Heart left ventricle (tissue), 13 donors: ENCODE data around the gene LEMD3.

Experiments used
- POLR2A ChIP-seq, 2 donors: fragments of 450-650 bp; IDR thresholded peaks; one replicate each; pipeline ENCODE4 v1.6.1; 2017; ENCODE audit warnings: antibody characterized with exemption in 2 of 2, mild to moderate bottlenecking in 2 of 2, moderate library complexity in 2 of 2
- TF ChIP-seq, protein P1 (sequence below), 12 donors: fragments of 200-600 bp; sonication (generic) in 4 of 12; IDR thresholded peaks; one replicate each; pipeline versions ENCODE4 v1.5.0 to v1.8.0; 2018 to 2022; ENCODE audit warnings: antibody characterized with exemption in 12 of 12, mild to moderate bottlenecking in 5 of 12
- donor health status: ischemic (EF 13 %, LVEDD 7.1; RV severe dilation, severe dysfunction).
- donor health status: DM: no; HTN: yes; CAD: no.
- donor health status: DM: no; HTN: no; CAD: no.
- donor health status: ischemic (EF 25% LVEDD 6.9; RV normal size, moderate dysfunction).
- donor health status: ischemic (EF 25% LVEDD 5.7; RV mildly dilated, moderate dysfunction).
- donor health status: ischemic (EF 35%, LVEDD 5.7; RV mildly dilated, moderate dysfunction).
- donor health status: nonischemic (EF 11% LVEDD 7.7; RV severe dilation, severe dysfunction).
- donor health status: DM: yes; HTN: yes; CAD: no.
- donor health status: PGD.
- donor health status: ischemic (EF 29% LVEDD 5.4; RV normal size, mild dysfunction).
- donor health status: nonischemic (EF 23%, LVEDD 6.1; RV moderate dilation, normal function).

DNA sequence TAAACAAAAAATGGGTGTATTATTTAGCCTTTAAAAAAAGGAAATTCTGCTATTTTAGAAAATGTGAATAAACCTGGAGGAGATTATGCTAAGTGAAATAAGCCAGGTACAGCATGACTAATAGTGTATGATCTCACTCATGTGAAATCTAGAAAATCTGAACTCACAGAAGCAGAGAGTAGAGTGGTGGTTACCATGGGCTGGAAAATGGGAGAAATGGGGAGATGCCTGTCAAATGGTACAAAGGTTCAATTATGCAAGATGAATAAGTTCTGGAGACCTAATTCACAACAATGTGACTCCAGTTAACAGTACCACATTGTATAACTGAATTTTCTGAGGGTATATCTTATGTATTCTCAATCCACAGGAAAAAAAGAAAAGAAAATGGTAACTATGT is 17.4 kb upstream of the LEMD3 start:
- TF ChIP-seq, protein P1, sequence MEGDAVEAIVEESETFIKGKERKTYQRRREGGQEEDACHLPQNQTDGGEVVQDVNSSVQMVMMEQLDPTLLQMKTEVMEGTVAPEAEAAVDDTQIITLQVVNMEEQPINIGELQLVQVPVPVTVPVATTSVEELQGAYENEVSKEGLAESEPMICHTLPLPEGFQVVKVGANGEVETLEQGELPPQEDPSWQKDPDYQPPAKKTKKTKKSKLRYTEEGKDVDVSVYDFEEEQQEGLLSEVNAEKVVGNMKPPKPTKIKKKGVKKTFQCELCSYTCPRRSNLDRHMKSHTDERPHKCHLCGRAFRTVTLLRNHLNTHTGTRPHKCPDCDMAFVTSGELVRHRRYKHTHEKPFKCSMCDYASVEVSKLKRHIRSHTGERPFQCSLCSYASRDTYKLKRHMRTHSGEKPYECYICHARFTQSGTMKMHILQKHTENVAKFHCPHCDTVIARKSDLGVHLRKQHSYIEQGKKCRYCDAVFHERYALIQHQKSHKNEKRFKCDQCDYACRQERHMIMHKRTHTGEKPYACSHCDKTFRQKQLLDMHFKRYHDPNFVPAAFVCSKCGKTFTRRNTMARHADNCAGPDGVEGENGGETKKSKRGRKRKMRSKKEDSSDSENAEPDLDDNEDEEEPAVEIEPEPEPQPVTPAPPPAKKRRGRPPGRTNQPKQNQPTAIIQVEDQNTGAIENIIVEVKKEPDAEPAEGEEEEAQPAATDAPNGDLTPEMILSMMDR (IDR thresholded peaks at IDR 0.05), result no peak
- no peak for TF ChIP-seq POLR2A (IDR thresholded peaks at IDR 0.05)
